Right lobe of liver (tissue), 4 donors: ENCODE results near the gene ATRNL1.

Source experiments
- CTCF ChIP-seq, 4 donors: fragments of 200-600 bp in 3 of 4; fragments of 450-650 bp in 1 of 4; IDR thresholded peaks; one replicate each; pipeline versions ENCODE4 v1.5.1 to v1.8.0; 2016 to 2022; ENCODE audit warnings: antibody characterized with exemption in 4 of 4, mild to moderate bottlenecking in 2 of 4
- POLR2A ChIP-seq: fragments of 450-650 bp; IDR thresholded peaks from one replicate; pipeline ENCODE4 v1.6.1; 2017; ENCODE audit warnings: antibody characterized with exemption, mild to moderate bottlenecking
- donor health status: DM: no; HTN: no; CAD: no.
- donor health status: DM: no; HTN: no; CAD: no.
- donor health status: DM: no; HTN: yes; CAD: no.

- TF ChIP-seq CTCF (IDR thresholded peaks at IDR 0.05) (no peak), POLR2A (no peak)
Observed at GRCh38 chr10:115525141-115525540, 432.0 kb downstream of the ATRNL1 start.
